Motor neuron (in vitro differentiated cells): Measurements from ENCODE around the gene SDK1. TPM values are rescaled to one million over a fixed set of nuclear protein-coding genes. Genes with fewer than 3 reads are reported as not detected.

ENCODE experiments used
- ATAC-seq, 8 experiments: fragments of 200-7000 bp; cut with Tn5 transposase; replicated peaks in 6 of 8; 2 replicates each; pipeline ENCODE4 v1.8.0; 2021; ENCODE audit warnings: mild to moderate bottlenecking in 8 of 8, moderate library complexity in 8 of 8
- H3K27ac ChIP-seq, 2 donors: fragments of 250-450 bp; sonication (Bioruptor Pico); 2 replicates each; pipeline ENCODE4 v1.9.0; 2021; ENCODE audit warnings: antibody characterized with exemption in 2 of 2, mild to moderate bottlenecking in 2 of 2, moderate library complexity in 1 of 2
- H3K4me1 ChIP-seq, 2 donors: fragments of 250-450 bp; sonication (Bioruptor Pico); replicated peaks in 1 of 2; 2 replicates each; pipeline ENCODE4 v1.6.1; 2021; ENCODE audit warnings: antibody characterized with exemption in 2 of 2, mild to moderate bottlenecking in 2 of 2, moderate library complexity in 1 of 2
- H3K4me3 ChIP-seq, 5 donors: fragments of 250-450 bp; sonication (Bioruptor Pico); 2 replicates each; pipeline ENCODE4 v1.9.0; 2021; ENCODE audit warnings: antibody characterized with exemption in 5 of 5, mild to moderate bottlenecking in 5 of 5, moderate library complexity in 4 of 5
- WGBS, 10 experiments: fragments of 450-650 bp; shearing (Covaris generic); methylation state at CpG; one replicate each; pipeline ENCODE4 v1.0.0; 2022; 5-methylcytosine and 5-hydroxymethylcytosine counted together
- in situ Hi-C, 9 experiments: fragments of 400-800 bp; cut with MboI; loops; one replicate each; pipeline ENCODE4 v1.15.0; 2021; ENCODE audit warnings: low sequenced_read_pairs in 9 of 9, low pct_unique_long_range_greater_than_20kb in 2 of 9; ENCODE audit not compliant: unreplicated experiment in 9 of 9
- total RNA-seq, 8 experiments: library from RNA; unstranded; fragments of 300-600 nt; gene quantifications; 2 replicates each; pipeline versions ENCODE4 v1.2.3 to v1.2.4, GENCODE V29; 2022

The SDK1 gene
- total RNA-seq, 8 experiments from 2014 or later, result 0.66 to 30.6 (median 8.0) TPM

GRCh38 chr7:3297105-3297819 is 3.8 kb upstream of the SDK1 start:
- no peak overlapping the region for H3K4me3 ChIP-seq
- no peak overlapping the region for H3K27ac ChIP-seq
- peaks cover 0 to 8% of the 10 kb centered on the region in 2 donors for H3K4me1 ChIP-seq
- 19 to 80% (median 68%) methylated on average over 4 to 8 of the region's 8 CpGs for WGBS, 10 experiments
- in situ Hi-C loops, result loop anchor here in 1 of 9 experiments (25.0 kb wide), 1 partner anchor 410 kb away; no protein-coding TSS in a partner anchor
- ATAC-seq, result no peak

GRCh38 chr7:3300221-3300650 is 816 bp upstream of the SDK1 start:
- in situ Hi-C loops, result no loop called here
- H3K4me1 ChIP-seq, result peaks cover 4 to 8% of the 10 kb centered on the region in 2 donors
- ATAC-seq, result peak in 5 of 8 experiments; percentile 22 to 48 (median 29)
- peak overlapping the region; percentile 59 to 97 (median 71) for H3K4me3 ChIP-seq
- WGBS, 10 experiments, result 0 to 50% (median 10%) methylated on average over 1 to 2 of the region's 20 CpGs; no CpG with 5 or more reads in 7 of the 10 experiments
- peak overlapping the region in 1 of 2 donors; percentile 17 for H3K27ac ChIP-seq

GRCh38 chr7:3301449-3301731 is 338 bp downstream of the SDK1 start:
- Histone ChIP-seq H3K27ac (peak overlapping the region in 1 of 2 donors; percentile 14), H3K4me1 (peaks cover 4 to 8% of the 10 kb centered on the region in 2 donors), H3K4me3 (peak overlapping the region; percentile 59 to 97 (median 71))
- in situ Hi-C loops, result no loop called here
- WGBS, 10 experiments, result no CpG with 5 or more reads among the region's 56 CpGs
- peak in 5 of 8 experiments; percentile 9 to 32 (median 21) for ATAC-seq

GRCh38 chr7:3301831-3302618 is 973 bp downstream of the SDK1 start:
- in situ Hi-C loops, result no loop called here
- peak in 1 of 8 experiments; percentile 14 for ATAC-seq
- peak overlapping the region; percentile 59 to 97 (median 71) for H3K4me3 ChIP-seq
- no peak overlapping the region for H3K27ac ChIP-seq
- H3K4me1 ChIP-seq, result peaks cover 4 to 8% of the 10 kb centered on the region in 2 donors
- WGBS, 10 experiments, result 0 to 23% (median 2%) methylated on average over 1 to 8 of the region's 45 CpGs; no CpG with 5 or more reads in 7 of the 10 experiments

GRCh38 chr7:3302681-3303320 is 1.7 kb downstream of the SDK1 start:
- in situ Hi-C loops, result no loop called here
- Histone ChIP-seq H3K27ac (no peak overlapping the region), H3K4me3 (peak overlapping the region; percentile 59 to 97 (median 71)), H3K4me1 (peaks cover 4 to 8% of the 10 kb centered on the region in 2 donors)
- 0 to 68% (median 49%) methylated on average over 2 to 7 of the region's 7 CpGs for WGBS, 10 experiments
- ATAC-seq, result no peak

- no peak for ATAC-seq
- in situ Hi-C loops, result no loop called here
- 40 to 100% (median 89%) methylated on average over 1 to 4 of the region's 4 CpGs; no CpG with 5 or more reads in 1 of the 10 experiments for WGBS, 10 experiments
- no peak overlapping the region for H3K4me3 ChIP-seq
- H3K4me1 ChIP-seq, result peaks cover 4 to 8% of the 10 kb centered on the region in 2 donors
- H3K27ac ChIP-seq, result no peak overlapping the region
Measured at GRCh38 chr7:3304131-3304530, 3.1 kb downstream of the SDK1 start.

- peak in 1 of 8 experiments; percentile 56 for ATAC-seq
- in situ Hi-C loops, result no loop called here
- H3K4me3 ChIP-seq, result no peak overlapping the region
- no peak overlapping the region for H3K27ac ChIP-seq
- H3K4me1 ChIP-seq, result peaks cover 0 to 4% of the 10 kb centered on the region in 2 donors
- 0 to 80% (median 33%) methylated on average over 1 of the region's 1 CpG; no CpG with 5 or more reads in 3 of the 10 experiments for whole genome bisulfite sequencing, 10 experiments
Measured at GRCh38 chr7:3307435-3307834, 6.4 kb downstream of the SDK1 start.

- peak in 6 of 8 experiments; percentile 36 to 50 (median 43) for ATAC-seq
- in situ Hi-C loops, result no loop called here
- Histone ChIP-seq H3K4me3 (no peak overlapping the region), H3K27ac (no peak overlapping the region), H3K4me1 (no peaks in the 10 kb centered on the region)
- 0 to 100% (median 92%) methylated on average over 1 to 3 of the region's 3 CpGs; no CpG with 5 or more reads in 1 of the 10 experiments for WGBS, 10 experiments
Measured at GRCh38 chr7:3309140-3309539, 8.1 kb downstream of the SDK1 start.

GRCh38 chr7:3309956-3310355 is 8.9 kb downstream of the SDK1 start:
- ATAC-seq, result no peak
- H3K27ac ChIP-seq, result no peak overlapping the region
- H3K4me3 ChIP-seq, result no peak overlapping the region
- in situ Hi-C loops, result no loop called here
- no peaks in the 10 kb centered on the region for H3K4me1 ChIP-seq
- 50 to 100% (median 84%) methylated on average over 1 of the region's 1 CpG; no CpG with 5 or more reads in 4 of the 10 experiments for WGBS, 10 experiments

- Histone ChIP-seq H3K4me3 (no peak overlapping the region), H3K4me1 (no peaks in the 10 kb centered on the region), H3K27ac (no peak overlapping the region)
- in situ Hi-C loops, result no loop called here
- WGBS, 10 experiments, result 0 to 100% (median 71%) methylated on average over 1 to 3 of the region's 3 CpGs; no CpG with 5 or more reads in 1 of the 10 experiments
- no peak for ATAC-seq
Measured at GRCh38 chr7:3310884-3311283, 9.8 kb downstream of the SDK1 start.

- WGBS, 10 experiments, result 21 to 97% (median 89%) methylated on average over 2 of the region's 2 CpGs; no CpG with 5 or more reads in 1 of the 10 experiments
Measured at GRCh38 chr7:3312583-3312982, 11.5 kb downstream of the SDK1 start.

GRCh38 chr7:3318874-3319273 is 17.8 kb downstream of the SDK1 start:
- Histone ChIP-seq H3K27ac (no peak overlapping the region), H3K4me3 (no peak overlapping the region), H3K4me1 (peaks cover 4 to 6% of the 10 kb centered on the region in 2 donors)
- ATAC-seq, result peak in 2 of 8 experiments; percentile 14 to 41
- WGBS, 10 experiments, result 0 to 93% (median 40%) methylated on average over 1 to 4 of the region's 4 CpGs; no CpG with 5 or more reads in 3 of the 10 experiments
- in situ Hi-C loops, result no loop called here

More at GRCh38 chr7:3312583-3312982, 11.5 kb downstream of the SDK1 start:
- no peaks in the 10 kb centered on the region for H3K4me1 ChIP-seq
- no peak overlapping the region for H3K4me3 ChIP-seq
- no peak overlapping the region for H3K27ac ChIP-seq
- ATAC-seq, result no peak
- in situ Hi-C loops, result no loop called here

GRCh38 chr7:3321206-3321605 is 20.2 kb downstream of the SDK1 start:
- ATAC-seq, result no peak
- Histone ChIP-seq H3K4me1 (peaks cover 4 to 6% of the 10 kb centered on the region in 2 donors), H3K4me3 (no peak overlapping the region), H3K27ac (no peak overlapping the region)
- 0 to 100% (median 96%) methylated on average over 1 to 4 of the region's 4 CpGs; no CpG with 5 or more reads in 1 of the 10 experiments for WGBS, 10 experiments
- in situ Hi-C loops, result no loop called here
